Vagina (tissue), 2 donors: ENCODE results near the gene SON. TPM values are rescaled to one million over a fixed set of nuclear protein-coding genes. Genes with fewer than 3 reads are reported as not detected.

Source experiments
- DNase-seq, 2 donors: peaks; one replicate each; pipeline ENCODE4 v3.0.0-alpha.2; 2017; ENCODE audit errors: extremely low spot score in 2 of 2
- H3K27ac ChIP-seq: fragments of 200-600 bp; sonication (generic); one replicate; pipeline ENCODE4 v1.5.1; 2019
- H3K27me3 ChIP-seq: fragments of 200-600 bp; sonication (generic); one replicate; pipeline ENCODE4 v1.5.1; 2019
- H3K36me3 ChIP-seq, 2 donors: fragments of 200-600 bp; sonication (generic); one replicate each; pipeline ENCODE4 v1.5.1; 2017 to 2019
- H3K4me1 ChIP-seq: fragments of 200-600 bp; sonication (generic); one replicate; pipeline ENCODE4 v1.5.1; 2019
- H3K4me3 ChIP-seq, 2 donors: fragments of 200-600 bp; sonication (generic); 1 replicate in 1 of 2; 2 replicates in 1 of 2; pipeline ENCODE4 v1.5.1; 2016 to 2019
- H3K9me3 ChIP-seq: fragments of 200-600 bp; sonication (generic); one replicate; pipeline ENCODE4 v1.5.1; 2019
- POLR2A ChIP-seq, 2 donors: fragments of 450-650 bp; IDR thresholded peaks; one replicate each; pipeline ENCODE4 v1.6.1; 2017; ENCODE audit warnings: antibody characterized with exemption in 2 of 2, mild to moderate bottlenecking in 2 of 2, moderate library complexity in 2 of 2
- POLR2AphosphoS5 ChIP-seq, 2 donors: sonication (generic); formaldehyde crosslinking; IDR thresholded peaks; one replicate each; pipeline ENCODE4 v1.9.0; 2017; ENCODE audit warnings: antibody characterized with exemption in 2 of 2, mild to moderate bottlenecking in 2 of 2, low read depth in 1 of 2; ENCODE audit not compliant: insufficient read depth in 1 of 2
- intact Hi-C: fragments of 100-400 bp; cut with DNase I; formaldehyde crosslinking; loops from one replicate; pipeline ENCODE4 v1.15.1; 2023
- total RNA-seq: library from RNA; depleted of rRNA; stranded (reverse); fragments of >200 nt; gene quantifications from one replicate; pipeline ENCODE4 v1.2.3, GENCODE V29; 2016
- TF ChIP-seq, protein P1 (sequence below), 3 experiments: fragments of 450-650 bp in 2 of 3; fragments of 200-600 bp in 1 of 3; sonication (generic) in 1 of 3; IDR thresholded peaks; one replicate each; pipeline ENCODE4 v1.5.1; 2017 to 2019; ENCODE audit warnings: antibody characterized with exemption in 3 of 3, mild to moderate bottlenecking in 2 of 3, moderate library complexity in 2 of 3

Gene SON
- total RNA-seq, 1 donor from 2014 or later: 212 TPM

DNA sequence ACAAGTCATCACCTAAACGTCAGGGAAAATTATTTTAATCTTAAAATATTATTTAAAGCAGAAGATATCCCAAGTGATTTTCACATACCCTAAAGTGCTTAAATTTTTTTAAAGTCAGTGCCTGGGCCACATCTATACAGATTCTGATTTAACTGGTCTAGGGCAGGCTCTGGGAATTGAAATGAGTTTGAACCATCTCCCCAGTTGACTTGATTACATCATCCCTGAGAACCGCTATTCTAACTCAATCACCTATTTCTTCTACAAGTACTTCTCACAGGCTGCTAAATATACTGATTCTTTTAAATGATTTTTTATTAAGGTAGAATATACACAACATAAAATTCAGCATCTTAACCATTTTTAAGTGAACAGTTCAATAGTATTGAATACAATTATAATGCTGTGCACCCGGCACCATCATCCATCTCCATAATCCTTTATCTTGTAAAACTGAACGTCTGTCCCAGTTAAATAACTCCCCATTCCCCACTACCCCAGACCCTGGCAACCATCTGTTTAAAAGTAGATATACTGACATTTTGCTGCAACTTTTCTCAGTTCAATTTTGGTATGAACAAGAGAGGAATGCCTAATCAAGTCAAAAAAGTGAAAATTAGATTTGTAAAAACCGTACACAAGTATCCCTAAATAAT is 20.4 kb upstream of the SON start:
- H3K9me3 ChIP-seq: no peaks in the 10 kb centered on the region
- TF ChIP-seq, protein P1, sequence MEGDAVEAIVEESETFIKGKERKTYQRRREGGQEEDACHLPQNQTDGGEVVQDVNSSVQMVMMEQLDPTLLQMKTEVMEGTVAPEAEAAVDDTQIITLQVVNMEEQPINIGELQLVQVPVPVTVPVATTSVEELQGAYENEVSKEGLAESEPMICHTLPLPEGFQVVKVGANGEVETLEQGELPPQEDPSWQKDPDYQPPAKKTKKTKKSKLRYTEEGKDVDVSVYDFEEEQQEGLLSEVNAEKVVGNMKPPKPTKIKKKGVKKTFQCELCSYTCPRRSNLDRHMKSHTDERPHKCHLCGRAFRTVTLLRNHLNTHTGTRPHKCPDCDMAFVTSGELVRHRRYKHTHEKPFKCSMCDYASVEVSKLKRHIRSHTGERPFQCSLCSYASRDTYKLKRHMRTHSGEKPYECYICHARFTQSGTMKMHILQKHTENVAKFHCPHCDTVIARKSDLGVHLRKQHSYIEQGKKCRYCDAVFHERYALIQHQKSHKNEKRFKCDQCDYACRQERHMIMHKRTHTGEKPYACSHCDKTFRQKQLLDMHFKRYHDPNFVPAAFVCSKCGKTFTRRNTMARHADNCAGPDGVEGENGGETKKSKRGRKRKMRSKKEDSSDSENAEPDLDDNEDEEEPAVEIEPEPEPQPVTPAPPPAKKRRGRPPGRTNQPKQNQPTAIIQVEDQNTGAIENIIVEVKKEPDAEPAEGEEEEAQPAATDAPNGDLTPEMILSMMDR (IDR thresholded peaks at IDR 0.05): no peak
- TF ChIP-seq POLR2A (IDR thresholded peaks at IDR 0.05): no peak
- TF ChIP-seq POLR2AphosphoS5 (IDR thresholded peaks at IDR 0.05; ENCODE audit: insufficient read depth in 1 of 2, low read depth in 1 of 2): no peak
- H3K4me1 ChIP-seq: no peaks in the 10 kb centered on the region
- no peak for DNase-seq
- intact Hi-C loops: no loop called here
- H3K4me3 ChIP-seq: no peak overlapping the region
- H3K27me3 ChIP-seq: no peaks in the 10 kb centered on the region
- peaks cover 0 to 36% of the 10 kb centered on the region in 2 donors for H3K36me3 ChIP-seq
- H3K27ac ChIP-seq: no peak overlapping the region

- intact Hi-C loops: no loop called here
- no peak overlapping the region for H3K4me3 ChIP-seq
These were observed 19.9 kb upstream of the SON start for GRCh38 chr21:33522953-33523349.

DNA sequence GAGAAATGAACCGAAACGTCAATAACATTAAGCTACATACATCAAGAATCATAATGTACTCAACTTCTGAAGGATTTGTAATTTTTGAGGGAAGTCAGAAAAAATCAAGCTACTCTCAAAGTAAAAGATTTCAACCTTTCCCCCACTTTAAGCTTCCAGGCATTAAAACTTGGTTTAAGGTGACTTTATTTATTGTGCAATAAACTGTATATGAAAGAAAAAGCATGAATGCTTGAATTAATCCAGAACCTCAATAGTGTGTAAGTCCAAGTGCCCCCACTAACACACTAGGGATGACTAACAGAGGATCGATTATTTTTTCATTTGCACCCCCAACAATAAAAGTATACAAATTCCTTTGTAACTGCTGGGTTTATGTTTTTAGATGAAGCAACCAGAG is 11.8 kb upstream of the SON start:
- no peak for DNase-seq
- TF ChIP-seq POLR2AphosphoS5 (IDR thresholded peaks at IDR 0.05; ENCODE audit: insufficient read depth in 1 of 2, low read depth in 1 of 2) (no peak), POLR2A (IDR thresholded peaks at IDR 0.05) (no peak)
- TF ChIP-seq, protein P1 (IDR thresholded peaks at IDR 0.05): no peak
- Histone ChIP-seq H3K4me1 (no peaks in the 10 kb centered on the region), H3K9me3 (no peaks in the 10 kb centered on the region), H3K36me3 (peaks cover 0 to 53% of the 10 kb centered on the region in 2 donors), H3K27ac (no peak overlapping the region), H3K4me3 (no peak overlapping the region), H3K27me3 (no peaks in the 10 kb centered on the region)
- intact Hi-C loops: no loop called here

More at GRCh38 chr21:33522953-33523349, 19.9 kb upstream of the SON start:
- Histone ChIP-seq H3K36me3 (peaks cover 0 to 40% of the 10 kb centered on the region in 2 donors), H3K4me1 (no peaks in the 10 kb centered on the region), H3K9me3 (no peaks in the 10 kb centered on the region), H3K27ac (no peak overlapping the region), H3K27me3 (no peaks in the 10 kb centered on the region)
- DNase-seq: no peak
- TF ChIP-seq POLR2A (IDR thresholded peaks at IDR 0.05) (no peak), POLR2AphosphoS5 (IDR thresholded peaks at IDR 0.05; ENCODE audit: insufficient read depth in 1 of 2, low read depth in 1 of 2) (no peak)
- TF ChIP-seq, protein P1 (IDR thresholded peaks at IDR 0.05): no peak

DNA sequence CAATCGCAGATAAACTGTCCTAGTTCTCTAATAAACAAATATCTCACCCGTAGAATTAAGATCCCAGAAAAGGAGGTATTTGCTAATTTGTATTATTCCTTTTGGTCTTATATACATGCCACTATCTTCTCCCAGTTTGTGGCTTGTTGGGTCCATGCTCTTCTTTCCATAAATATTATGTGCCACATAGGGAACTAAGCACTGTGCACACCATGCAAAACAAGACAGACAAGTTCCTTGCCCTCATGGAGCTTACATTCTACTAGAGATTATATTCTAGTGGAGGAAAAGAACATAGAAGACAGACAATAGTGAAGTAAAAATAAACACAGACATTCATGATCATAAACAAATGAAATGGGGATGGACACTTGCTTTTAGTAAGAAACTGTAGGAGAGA is 5.6 kb upstream of the SON start:
- Histone ChIP-seq H3K27ac (no peak overlapping the region), H3K36me3 (peaks cover 0 to 48% of the 10 kb centered on the region in 2 donors), H3K27me3 (no peaks in the 10 kb centered on the region), H3K4me3 (no peak overlapping the region), H3K4me1 (peaks cover 15% of the 10 kb centered on the region), H3K9me3 (no peaks in the 10 kb centered on the region)
- intact Hi-C loops: no loop called here
- DNase-seq: no peak
- TF ChIP-seq POLR2A (IDR thresholded peaks at IDR 0.05) (no peak), POLR2AphosphoS5 (IDR thresholded peaks at IDR 0.05; ENCODE audit: insufficient read depth in 1 of 2, low read depth in 1 of 2) (no peak)
- TF ChIP-seq, protein P1 (IDR thresholded peaks at IDR 0.05): no peak

DNA sequence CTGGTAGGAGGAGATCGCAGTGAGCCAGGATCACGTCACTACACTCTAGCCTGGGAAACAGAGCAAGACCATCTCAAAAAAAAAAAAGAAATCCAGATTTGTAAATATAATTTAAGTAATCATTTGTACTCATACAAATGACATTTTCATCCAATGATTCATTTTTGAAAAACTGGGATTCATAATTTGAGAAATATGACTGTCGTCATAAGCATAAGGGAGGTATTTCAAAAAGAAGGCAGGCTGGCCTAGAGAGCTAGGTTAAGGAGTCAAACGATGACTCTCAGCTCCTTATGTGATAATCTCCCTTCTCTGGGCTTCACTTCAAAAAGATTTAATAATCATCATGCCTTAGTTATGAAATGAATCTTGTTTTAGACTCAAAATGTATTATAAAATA is 3.2 kb upstream of the SON start:
- intact Hi-C loops: no loop called here
- H3K36me3 ChIP-seq: peaks cover 0 to 25% of the 10 kb centered on the region in 2 donors

More for the DNA sequence above, 3.2 kb upstream of the SON start:
- Histone ChIP-seq H3K9me3 (no peaks in the 10 kb centered on the region), H3K4me3 (no peak overlapping the region), H3K4me1 (peaks cover 20% of the 10 kb centered on the region), H3K27ac (no peak overlapping the region), H3K27me3 (no peaks in the 10 kb centered on the region)
- DNase-seq: no peak
- TF ChIP-seq POLR2AphosphoS5 (IDR thresholded peaks at IDR 0.05; ENCODE audit: insufficient read depth in 1 of 2, low read depth in 1 of 2): no peak
- TF ChIP-seq, protein P1 (IDR thresholded peaks at IDR 0.05): no peak
- TF ChIP-seq POLR2A (IDR thresholded peaks at IDR 0.05): no peak
